Caco-2 (cell line): ENCODE measurements around the gene P3H2. TPM values are rescaled to one million over a fixed set of nuclear protein-coding genes. Genes with fewer than 3 reads are reported as not detected.

Source experiments
- BruUV-seq: library from RNA; stranded (reverse); fragments of 400-500 nt; replicated peaks from 2 replicates; lab custom pipeline; 2021; lab: Mats Ljungman, UMichigan
- CTCF ChIA-PET: fragments of 300-600 bp; sonication (Branson Sonifier 250); formaldehyde crosslinking; loops from one replicate; lab custom pipeline; 2022; ENCODE audit warnings: antibody characterized with exemption; lab: Charles Lee
- POLR2A ChIA-PET: fragments of 300-600 bp; sonication (Branson Sonifier 250); formaldehyde crosslinking; loops from one replicate; lab custom pipeline; 2022; ENCODE audit warnings: antibody characterized with exemption; lab: Charles Lee
- DNase-seq, 2 experiments: peaks; one replicate each; pipeline versions ENCODE4 v3.0.0 to v3.0.0-alpha.2; 2020 to 2022
- H3K27me3 ChIP-seq: replicated peaks from 2 replicates; pipeline ENCODE4 v1.6.0; 2011; ENCODE audit warnings: low read length; ENCODE audit not compliant: control insufficient read depth, insufficient read depth
- H3K36me3 ChIP-seq: 2 replicates; pipeline ENCODE4 v1.5.1; 2011; ENCODE audit warnings: low read length; ENCODE audit not compliant: control insufficient read depth, insufficient read depth
- H3K4me1 ChIP-seq: fragments of 250-450 bp; sonication (Bioruptor Pico); 2 replicates; pipeline ENCODE4 v1.5.1; 2020; ENCODE audit warnings: mild to moderate bottlenecking
- H3K4me3 ChIP-seq: 2 replicates; pipeline ENCODE4 v1.5.1; 2011; ENCODE audit warnings: low read depth, mild to moderate bottlenecking, control low read depth, low read length
- H3K9me3 ChIP-seq: fragments of 250-450 bp; sonication (Bioruptor Pico); 2 replicates; pipeline ENCODE4 v1.5.1; 2020; ENCODE audit warnings: mild to moderate bottlenecking, moderate library complexity
- H3K27ac Mint-ChIP-seq: one replicate; pipeline ENCODE4 v1.8.0; 2022; ENCODE audit warnings: mixed read lengths; ENCODE audit not compliant: unreplicated experiment
- H3K27me3 Mint-ChIP-seq: one replicate; pipeline ENCODE4 v1.8.0; 2022; ENCODE audit warnings: mixed read lengths; ENCODE audit not compliant: insufficient read depth, unreplicated experiment
- H3K36me3 Mint-ChIP-seq: one replicate; pipeline ENCODE4 v1.8.0; 2022; ENCODE audit warnings: mild to moderate bottlenecking, mixed read lengths; ENCODE audit not compliant: insufficient read depth, unreplicated experiment
- H3K4me1 Mint-ChIP-seq: one replicate; pipeline ENCODE4 v1.8.0; 2022; ENCODE audit warnings: low read depth, mixed read lengths; ENCODE audit not compliant: unreplicated experiment
- H3K4me3 Mint-ChIP-seq: one replicate; pipeline ENCODE4 v1.8.0; 2022; ENCODE audit warnings: mild to moderate bottlenecking, moderate library complexity, mixed read lengths; ENCODE audit not compliant: unreplicated experiment
- H3K9me3 Mint-ChIP-seq: one replicate; pipeline ENCODE4 v1.8.0; 2022; ENCODE audit warnings: mixed read lengths; ENCODE audit not compliant: unreplicated experiment
- CTCF ChIP-seq, 2 experiments: fragments of 200-600 bp in 1 of 2; IDR thresholded peaks; 1 replicate in 1 of 2; 2 replicates in 1 of 2; pipeline versions ENCODE4 v1.5.1 to v1.8.0; 2011 to 2022; ENCODE audit warnings: antibody characterized with exemption in 1 of 2, control low read depth in 1 of 2, inconsistent platforms in 1 of 2, low read depth in 1 of 2, low read length in 1 of 2, mild to moderate bottlenecking in 1 of 2, moderate library complexity in 1 of 2; ENCODE audit not compliant: insufficient read depth in 1 of 2, severe bottlenecking in 1 of 2, unreplicated experiment in 1 of 2
- intact Hi-C: fragments of 100-400 bp; cut with micrococcal nuclease; formaldehyde crosslinking; loops from one replicate; pipeline ENCODE4 v1.10.0; 2022; ENCODE audit not compliant: unreplicated experiment
- total RNA-seq: library from RNA; stranded (reverse); gene quantifications from 2 replicates; pipeline ENCODE4 v1.2.3, GENCODE V29; 2022

The P3H2 gene
- total RNA-seq, 1 experiment from 2014 or later = 55.8 TPM

- Mint-ChIP-seq H3K36me3 (no peaks in the 10 kb centered on the region), H3K4me1 (peaks cover 7% of the 10 kb centered on the region), H3K27me3 (no peaks in the 10 kb centered on the region), H3K9me3 (no peaks in the 10 kb centered on the region), H3K27ac (no peak overlapping the region), H3K4me3 (no peak overlapping the region)
- H3K27me3 ChIP-seq = no peaks in the 10 kb centered on the region
- no peak overlapping the region for H3K4me3 ChIP-seq
- no peaks in the 10 kb centered on the region for H3K36me3 ChIP-seq
- H3K4me1 ChIP-seq = peaks cover 5% of the 10 kb centered on the region; the same call in 1 of the 2 replicates
- H3K9me3 ChIP-seq = no peaks in the 10 kb centered on the region
- intact Hi-C loops = loop anchor here (10.0 kb wide), 3 partner anchors 162 to 432 kb away; no protein-coding TSS in a partner anchor
- CTCF ChIA-PET = interaction anchor here (1.2 to 2.0 kb wide), 2 partner anchors 434 to 674 kb away, joined by 3 to 16 read pairs; no protein-coding TSS in a partner anchor
- BruUV-seq = no TSS peak
- TF ChIP-seq CTCF (IDR thresholded peaks at IDR 0.05; ENCODE audit: insufficient read depth in 1 of 2, low read depth in 1 of 2, low read length in 1 of 2, severe bottlenecking in 1 of 2, unreplicated experiment in 1 of 2) = no peak
- DNase-seq = no peak
- POLR2A ChIA-PET = no interaction called here
Observed at GRCh38 chr3:189947068-189947467, 173.6 kb downstream of the P3H2 start.

- peaks cover 11% of the 10 kb centered on the region for H3K4me1 ChIP-seq
Observed at GRCh38 chr3:189945935-189946709, 174.6 kb downstream of the P3H2 start.

More at GRCh38 chr3:189945935-189946709, 174.6 kb downstream of the P3H2 start:
- Mint-ChIP-seq H3K4me1 (peaks cover 15% of the 10 kb centered on the region), H3K9me3 (no peaks in the 10 kb centered on the region), H3K4me3 (no peak overlapping the region), H3K27me3 (no peaks in the 10 kb centered on the region), H3K36me3 (no peaks in the 10 kb centered on the region), H3K27ac (no peak overlapping the region)
- POLR2A ChIA-PET = no interaction called here
- no peak for DNase-seq
- no TSS peak for BruUV-seq
- intact Hi-C loops = loop anchor here (10.0 kb wide), 3 partner anchors 161 to 431 kb away; no protein-coding TSS in a partner anchor
- TF ChIP-seq CTCF (IDR thresholded peaks at IDR 0.05; ENCODE audit: insufficient read depth in 1 of 2, low read depth in 1 of 2, low read length in 1 of 2, severe bottlenecking in 1 of 2, unreplicated experiment in 1 of 2) = no peak
- no peaks in the 10 kb centered on the region for H3K27me3 ChIP-seq
- H3K4me3 ChIP-seq = no peak overlapping the region
- CTCF ChIA-PET = no interaction called here
- H3K9me3 ChIP-seq = no peaks in the 10 kb centered on the region
- no peaks in the 10 kb centered on the region for H3K36me3 ChIP-seq
